HFFc6 (cell line): ENCODE data around the gene OR6C74. TPM values are rescaled to one million over a fixed set of nuclear protein-coding genes. Genes with fewer than 3 reads are reported as not detected.

Experiments
- DNase-seq: peaks from one replicate; pipeline ENCODE4 v3.0.0-alpha.2; 2018
- H3K27ac Mint-ChIP-seq: 2 replicates; pipeline ENCODE4 v1.8.0; 2020; ENCODE audit warnings: mild to moderate bottlenecking, mixed read lengths
- H3K27me3 Mint-ChIP-seq: 2 replicates; pipeline ENCODE4 v1.8.0; 2021; ENCODE audit warnings: mild to moderate bottlenecking, moderate library complexity, mixed read lengths; ENCODE audit not compliant: insufficient read depth
- H3K36me3 Mint-ChIP-seq: 2 replicates; pipeline ENCODE4 v1.8.0; 2021; ENCODE audit warnings: low read depth, mixed read lengths
- H3K4me1 Mint-ChIP-seq: 2 replicates; pipeline ENCODE4 v1.8.0; 2020; ENCODE audit warnings: low read depth, mixed read lengths
- H3K4me3 Mint-ChIP-seq: 2 replicates; pipeline ENCODE4 v1.8.0; 2020; ENCODE audit warnings: mild to moderate bottlenecking, moderate library complexity, mixed read lengths
- H3K9me3 Mint-ChIP-seq: 2 replicates; pipeline ENCODE4 v1.8.0; 2020; ENCODE audit warnings: mild to moderate bottlenecking, mixed read lengths
- long read RNA-seq: library from polyadenylated mRNA; unstranded; transcript quantifications from one replicate; pipeline ENCODE4 v2.0.0, GENCODE V29; 2019
- total RNA-seq, 6 experiments: library from RNA; stranded (reverse); fragmentation: NEBNext Ultra II Directional; extraction: Animal tissue kit (Norgen Biotek cat#: 25700); gene quantifications; 2 replicates in 1 of 6; 3 replicates in 5 of 6; pipeline ENCODE4 v1.2.3, GENCODE V29; 2021
- TF ChIP-seq, protein P1 (sequence below): fragments of 200-600 bp; sonication (generic); IDR thresholded peaks from 2 replicates; pipeline ENCODE4 v1.5.0; 2021; ENCODE audit warnings: antibody characterized with exemption, mild to moderate bottlenecking

Gene OR6C74
- total RNA-seq: not detected
- long read RNA-seq: 0 reads

DNA sequence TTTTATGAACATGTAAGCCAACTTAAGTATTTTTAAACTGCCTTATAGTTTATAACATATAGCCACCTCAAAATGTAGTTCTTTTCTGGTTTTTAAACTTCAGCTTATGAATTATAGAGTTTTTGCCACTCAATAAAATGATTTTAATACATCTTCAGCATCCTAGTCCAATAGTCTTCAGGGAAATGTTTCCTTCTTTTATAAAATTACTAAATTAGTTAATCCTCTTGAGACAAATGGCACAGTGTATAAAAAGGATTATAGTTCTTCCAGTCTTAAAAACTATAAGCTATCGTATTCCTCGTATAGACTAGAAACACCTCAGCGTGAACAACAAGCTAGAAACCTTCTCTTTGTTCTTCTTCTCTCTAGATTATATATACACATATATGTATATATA lies at the start of gene OR6C74:
TSS of gene OR6C74 (plus strand) at position 301 of the 400 bp plus-strand sequence. CDS start 2,679 bp downstream, outside the sequence.
- Mint-ChIP-seq H3K36me3 (no peaks in the 10 kb centered on the region), H3K9me3 (peaks cover 28% of the 10 kb centered on the region), H3K4me3 (no peak within 1 kb of the TSS), H3K27ac (no peak within 1 kb of the TSS), H3K27me3 (no peaks in the 10 kb centered on the region; the same call in 1 of the 2 replicates), H3K4me1 (no peaks in the 10 kb centered on the region)
- DNase-seq: no peak
- TF ChIP-seq, protein P1, sequence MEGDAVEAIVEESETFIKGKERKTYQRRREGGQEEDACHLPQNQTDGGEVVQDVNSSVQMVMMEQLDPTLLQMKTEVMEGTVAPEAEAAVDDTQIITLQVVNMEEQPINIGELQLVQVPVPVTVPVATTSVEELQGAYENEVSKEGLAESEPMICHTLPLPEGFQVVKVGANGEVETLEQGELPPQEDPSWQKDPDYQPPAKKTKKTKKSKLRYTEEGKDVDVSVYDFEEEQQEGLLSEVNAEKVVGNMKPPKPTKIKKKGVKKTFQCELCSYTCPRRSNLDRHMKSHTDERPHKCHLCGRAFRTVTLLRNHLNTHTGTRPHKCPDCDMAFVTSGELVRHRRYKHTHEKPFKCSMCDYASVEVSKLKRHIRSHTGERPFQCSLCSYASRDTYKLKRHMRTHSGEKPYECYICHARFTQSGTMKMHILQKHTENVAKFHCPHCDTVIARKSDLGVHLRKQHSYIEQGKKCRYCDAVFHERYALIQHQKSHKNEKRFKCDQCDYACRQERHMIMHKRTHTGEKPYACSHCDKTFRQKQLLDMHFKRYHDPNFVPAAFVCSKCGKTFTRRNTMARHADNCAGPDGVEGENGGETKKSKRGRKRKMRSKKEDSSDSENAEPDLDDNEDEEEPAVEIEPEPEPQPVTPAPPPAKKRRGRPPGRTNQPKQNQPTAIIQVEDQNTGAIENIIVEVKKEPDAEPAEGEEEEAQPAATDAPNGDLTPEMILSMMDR: no peak

DNA sequence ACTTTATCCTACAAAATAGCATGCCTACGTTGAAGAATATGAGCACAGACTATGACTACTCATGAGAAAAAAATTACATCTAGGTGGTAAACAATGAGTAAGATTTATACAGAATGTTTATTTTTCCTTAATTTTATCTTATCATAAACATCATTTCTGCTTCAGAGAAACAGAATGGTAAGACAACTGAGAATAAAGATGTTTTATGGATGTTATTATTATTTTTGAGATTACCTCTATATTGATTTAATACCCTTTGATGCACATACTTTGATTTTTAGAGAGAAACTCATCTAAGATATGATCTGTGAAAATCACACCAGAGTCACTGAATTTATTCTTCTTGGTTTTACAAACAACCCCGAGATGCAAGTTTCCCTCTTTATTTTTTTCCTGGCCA lies 23.7 kb upstream of the OR6C74 start, which contains the start of gene OR10A7:
TSS of gene OR10A7 (plus strand) at position 301 of the 400 bp plus-strand sequence. CDS start at position 301, 0 bp downstream.
- H3K27me3 Mint-ChIP-seq: no peaks in the 10 kb centered on the region
- H3K27ac Mint-ChIP-seq: no peak within 1 kb of the TSS
- no peaks in the 10 kb centered on the region for H3K4me1 Mint-ChIP-seq
- no peak for DNase-seq
- H3K9me3 Mint-ChIP-seq: peaks cover 8% of the 10 kb centered on the region
- TF ChIP-seq, protein P1: no peak
- H3K4me3 Mint-ChIP-seq: no peak within 1 kb of the TSS
- no peaks in the 10 kb centered on the region for H3K36me3 Mint-ChIP-seq

DNA sequence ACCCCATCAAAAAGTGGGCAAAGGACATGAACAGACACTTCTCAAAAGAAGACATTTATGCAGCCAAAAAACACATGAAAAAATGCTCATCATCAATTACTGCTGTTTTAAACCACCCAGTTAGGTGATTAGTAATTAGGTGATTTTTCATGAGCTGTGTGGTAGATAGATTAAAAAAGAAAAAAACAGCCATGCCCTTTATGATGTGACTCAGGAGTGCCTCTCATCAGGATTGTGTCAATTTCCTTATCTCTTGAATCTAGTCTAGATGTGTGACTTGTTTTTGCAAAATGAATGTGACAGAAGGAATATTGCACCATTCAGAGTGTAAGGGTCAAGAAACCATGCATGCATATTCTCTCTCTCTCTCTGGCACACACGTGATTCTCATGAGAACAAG lies 17.9 kb upstream of the OR6C74 start:
- TF ChIP-seq, protein P1: no peak
- H3K27me3 Mint-ChIP-seq: no peaks in the 10 kb centered on the region; the same call in 1 of the 2 replicates
- DNase-seq: no peak
- no peaks in the 10 kb centered on the region for H3K4me1 Mint-ChIP-seq
- H3K9me3 Mint-ChIP-seq: peaks cover 6% of the 10 kb centered on the region
- no peak overlapping the region for H3K4me3 Mint-ChIP-seq
- H3K27ac Mint-ChIP-seq: no peak overlapping the region
- no peaks in the 10 kb centered on the region for H3K36me3 Mint-ChIP-seq

DNA sequence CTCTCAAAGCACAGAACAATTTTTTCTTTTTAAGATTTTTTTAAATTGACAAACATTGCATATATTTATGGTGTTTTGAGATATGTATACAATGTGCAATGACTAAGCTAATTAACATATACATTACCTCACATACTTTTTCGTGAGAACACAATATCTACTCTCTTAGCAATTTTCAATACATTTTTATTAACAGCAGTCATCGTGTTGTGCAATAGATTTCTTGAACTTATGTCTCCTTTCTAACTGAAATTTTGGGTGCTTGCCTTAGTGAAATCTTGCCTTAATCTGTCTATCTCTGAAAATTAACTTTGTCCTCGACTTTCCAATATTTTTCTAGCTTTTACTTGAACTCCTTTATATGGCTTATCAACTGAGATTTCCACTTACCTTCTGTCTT lies 16.8 kb upstream of the OR6C74 start:
- Mint-ChIP-seq H3K4me3 (no peak overlapping the region), H3K27me3 (no peaks in the 10 kb centered on the region; the same call in 1 of the 2 replicates), H3K27ac (no peak overlapping the region), H3K9me3 (peaks cover 4% of the 10 kb centered on the region; the same call in 1 of the 2 replicates), H3K4me1 (no peaks in the 10 kb centered on the region), H3K36me3 (no peaks in the 10 kb centered on the region)
- TF ChIP-seq, protein P1: no peak
- no peak for DNase-seq

DNA sequence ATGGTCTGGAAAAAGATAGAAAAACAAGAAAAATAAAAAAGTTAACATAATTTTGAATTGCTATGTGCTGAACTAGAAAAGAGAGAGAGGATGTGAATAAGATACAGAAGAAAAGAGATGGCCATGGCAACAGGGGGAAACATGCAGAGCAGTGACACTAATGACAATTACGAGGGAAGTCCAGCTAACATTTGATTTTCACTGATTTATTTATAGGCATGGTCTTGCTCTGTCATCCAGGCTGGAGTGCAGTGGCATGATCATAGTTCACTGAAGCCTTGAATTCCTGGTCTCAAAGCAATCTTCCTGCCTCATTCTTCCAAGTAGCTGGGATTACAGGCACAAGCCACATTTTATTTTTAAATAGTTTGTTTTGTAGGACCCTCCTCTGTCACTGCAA lies 1.8 kb downstream of the OR6C74 start:
- Mint-ChIP-seq H3K27me3 (no peaks in the 10 kb centered on the region; the same call in 1 of the 2 replicates), H3K9me3 (peaks cover 23% of the 10 kb centered on the region), H3K27ac (no peak overlapping the region), H3K4me1 (no peaks in the 10 kb centered on the region), H3K36me3 (no peaks in the 10 kb centered on the region), H3K4me3 (no peak overlapping the region)
- DNase-seq: no peak
- TF ChIP-seq, protein P1: no peak
